DMS53 (cell line): ENCODE data around the gene PRAC2.
"Not testable (repeated sequence)": the region's sequence is repeated elsewhere in the genome, so short reads cannot be mapped to it uniquely, and the experiment has no call there.

Experiments
- DNase-seq: peaks from one replicate; lab custom pipeline; 2025; lab: John Stamatoyannopoulos, UW

PRAC2 gene

DNA sequence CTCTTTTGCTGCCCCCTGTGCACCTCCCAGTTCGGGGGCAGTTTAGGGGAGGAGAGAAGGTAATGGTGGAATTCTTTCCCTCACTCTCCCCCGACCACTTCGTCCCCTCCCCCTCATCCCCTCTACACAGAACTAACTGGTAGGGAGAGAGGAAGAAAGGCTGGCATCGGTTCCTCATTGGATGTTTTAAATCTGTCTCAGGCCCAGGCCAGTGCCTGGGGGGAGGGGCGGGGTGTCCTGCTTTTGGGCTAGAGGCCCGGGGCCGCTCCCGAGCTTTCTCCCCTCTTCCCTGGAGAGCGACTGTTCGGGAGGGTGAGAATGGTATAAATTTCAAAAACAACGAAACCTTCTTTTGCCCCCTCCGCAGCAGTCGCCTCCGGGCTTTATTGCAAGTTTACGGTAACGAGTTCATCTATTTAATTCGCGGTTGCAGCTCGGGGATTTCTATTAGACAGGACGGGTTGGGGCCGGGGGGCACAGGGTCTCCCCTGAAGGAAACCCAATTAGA is at the start of gene PRAC2:
Gene PRAC2 (plus strand): TSS at position 271 of the 508 bp plus-strand sequence. CDS start 1,226 bp downstream, outside the sequence.
- DNase-seq, result no peak

DNA sequence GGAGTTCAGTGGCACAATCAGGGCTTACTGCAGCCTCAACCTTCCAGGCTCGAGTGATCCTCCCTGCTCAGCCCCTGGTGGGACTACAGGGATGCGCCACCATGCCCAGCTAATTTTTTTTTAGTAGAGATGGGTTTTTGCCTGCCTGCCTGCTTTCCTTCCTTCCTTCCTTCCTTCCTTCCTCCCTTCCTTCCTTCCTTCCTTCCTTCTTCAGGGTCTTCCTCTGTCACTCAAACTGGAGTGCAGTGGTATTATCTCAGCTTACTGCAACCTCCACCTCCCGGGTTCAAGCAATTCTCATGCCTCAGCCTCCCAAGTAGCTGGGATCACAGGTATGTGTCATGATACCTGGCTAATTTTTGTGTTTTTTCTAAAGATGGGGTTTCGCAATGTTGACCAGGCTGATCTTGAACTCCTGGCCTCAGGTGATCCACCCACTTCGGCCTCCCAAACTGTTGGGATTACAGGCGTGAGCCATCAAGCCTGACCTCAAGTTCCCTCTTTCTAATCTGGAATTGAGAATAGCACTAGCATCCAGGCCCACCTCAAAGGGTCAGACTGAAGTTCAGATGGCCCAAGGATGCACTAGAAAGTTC is 45.9 kb upstream of the PRAC2 start:
- no peak for DNase-seq

DNA sequence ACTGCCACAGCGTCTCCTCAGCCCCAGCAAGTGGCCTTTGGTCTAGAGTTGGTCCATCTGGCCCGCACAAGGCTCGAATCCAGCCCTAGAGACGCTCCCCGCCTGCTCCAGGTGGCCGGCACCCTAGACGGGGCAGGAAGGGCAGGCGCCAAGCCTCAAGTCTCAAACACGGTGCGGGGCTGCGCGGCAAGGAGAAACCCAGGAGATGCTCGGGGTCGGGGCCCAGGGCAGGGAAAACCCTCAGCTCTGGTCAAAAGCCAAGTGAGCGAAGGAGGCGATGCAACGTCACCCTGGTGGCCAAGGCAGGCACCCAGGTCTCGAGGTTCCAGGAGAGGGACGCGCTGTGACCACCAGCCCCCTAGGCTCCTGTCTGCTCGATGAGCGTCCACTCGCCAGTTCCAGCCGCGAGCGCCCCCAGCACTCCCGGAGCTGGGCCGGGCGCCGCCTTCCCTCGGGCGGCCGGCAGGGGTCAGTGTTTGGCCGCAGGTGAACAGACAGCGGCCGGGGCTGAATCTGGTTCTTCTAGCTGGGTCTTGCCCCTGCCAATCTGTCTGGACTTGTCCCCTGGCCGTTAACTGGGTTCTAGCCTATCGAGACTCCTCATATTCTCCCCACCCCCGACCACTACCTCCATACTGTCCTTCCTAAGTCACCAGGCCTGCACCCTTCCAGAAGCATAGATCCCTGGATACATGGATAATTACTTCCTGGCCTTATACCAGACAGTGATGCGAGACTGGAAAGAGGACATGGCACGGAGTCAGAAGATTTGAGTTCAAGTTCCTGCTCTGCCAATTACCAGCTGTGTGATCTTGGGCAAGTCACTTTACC is 44.6 kb upstream of the PRAC2 start:
- peak; percentile 71 for DNase-seq

DNA sequence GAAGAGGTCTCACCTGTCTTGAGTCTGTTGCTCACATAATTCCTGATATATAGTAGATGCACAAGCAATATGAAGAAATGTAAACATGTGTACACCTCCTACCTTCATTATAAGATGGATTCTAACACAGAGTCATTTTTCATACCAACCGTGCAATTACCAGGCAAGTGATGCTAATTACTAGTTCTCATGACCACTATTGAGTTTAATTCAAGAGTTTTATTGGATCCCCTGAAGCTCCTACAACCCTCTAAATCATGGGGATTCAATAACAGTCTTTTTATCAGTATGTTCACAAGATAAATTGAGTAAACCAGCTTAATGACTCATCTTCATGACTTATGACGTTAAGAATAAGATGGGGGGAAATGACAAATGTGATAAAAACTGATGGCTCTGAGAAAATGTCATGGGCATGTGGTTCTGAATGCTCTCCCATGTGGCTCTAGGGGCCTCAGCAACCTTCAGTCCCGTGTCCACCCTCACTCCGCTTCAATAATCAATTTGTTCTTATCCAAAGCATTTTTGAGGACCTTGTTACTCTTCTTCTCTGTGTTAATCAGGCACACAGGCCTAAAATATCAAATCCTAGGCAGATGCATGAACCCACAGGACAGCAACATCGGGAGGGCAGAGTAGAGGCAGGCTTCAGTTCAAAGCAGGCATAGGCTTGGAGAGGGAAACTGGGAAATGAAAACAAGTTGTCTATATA is 43.4 kb upstream of the PRAC2 start:
- no peak for DNase-seq

DNA sequence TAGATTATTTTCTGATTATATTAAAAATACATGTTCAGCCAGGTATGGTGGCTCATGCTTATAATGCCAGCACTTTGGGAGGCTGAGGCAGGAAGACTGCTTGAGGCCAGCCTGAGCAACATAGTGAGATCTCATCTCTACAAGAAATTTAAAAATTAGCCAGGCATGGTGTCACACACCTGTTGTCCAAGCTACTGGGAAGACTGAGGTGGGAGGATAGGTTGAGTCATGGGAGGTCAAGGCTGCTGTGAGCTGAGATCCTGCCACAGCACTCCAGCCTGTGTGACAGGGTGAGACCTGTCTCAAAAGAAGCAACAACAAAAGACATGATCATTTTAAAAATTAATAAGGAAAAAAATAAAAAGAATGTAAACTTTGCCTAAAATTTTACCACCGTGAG is 41.4 kb upstream of the PRAC2 start:
- no peak for DNase-seq

DNA sequence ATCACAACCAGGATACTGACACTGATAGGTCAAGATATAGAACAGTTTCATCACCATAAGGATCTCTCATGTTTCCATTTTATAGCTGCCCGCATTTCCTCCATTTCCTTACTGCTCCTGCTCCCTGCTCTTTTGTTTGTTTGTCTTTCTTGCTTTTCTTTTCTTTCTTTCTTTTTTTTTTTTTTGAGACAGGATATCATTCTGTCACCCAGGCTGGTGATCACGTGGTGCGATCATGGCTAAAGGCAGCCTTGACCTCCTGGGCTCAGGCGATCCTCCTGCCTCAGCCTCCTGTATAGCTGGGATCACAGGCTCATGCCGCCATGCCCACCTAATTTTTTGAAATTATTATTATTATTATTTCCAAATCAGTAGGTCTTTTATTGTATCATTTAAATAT is 32.3 kb upstream of the PRAC2 start:
- no peak for DNase-seq

DNA sequence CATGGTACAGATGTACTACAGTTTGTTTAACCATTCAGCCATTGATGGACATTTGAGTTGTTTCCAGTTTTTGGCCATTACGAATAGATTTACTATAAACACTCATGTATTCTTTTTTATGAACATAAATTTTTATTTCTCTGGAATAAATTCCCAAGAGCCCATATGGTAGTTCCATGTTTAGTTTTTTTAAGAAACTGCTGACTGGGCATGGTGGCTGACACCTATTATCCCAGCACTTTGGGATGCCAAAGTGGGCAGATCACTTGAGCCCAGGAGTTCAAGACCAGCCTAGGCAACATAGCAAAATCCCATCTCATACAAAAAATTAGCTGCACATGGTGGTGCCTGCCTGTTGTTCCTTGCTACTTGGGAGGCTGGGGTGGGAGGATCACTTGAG is 30.9 kb upstream of the PRAC2 start:
- no peak for DNase-seq

DNA sequence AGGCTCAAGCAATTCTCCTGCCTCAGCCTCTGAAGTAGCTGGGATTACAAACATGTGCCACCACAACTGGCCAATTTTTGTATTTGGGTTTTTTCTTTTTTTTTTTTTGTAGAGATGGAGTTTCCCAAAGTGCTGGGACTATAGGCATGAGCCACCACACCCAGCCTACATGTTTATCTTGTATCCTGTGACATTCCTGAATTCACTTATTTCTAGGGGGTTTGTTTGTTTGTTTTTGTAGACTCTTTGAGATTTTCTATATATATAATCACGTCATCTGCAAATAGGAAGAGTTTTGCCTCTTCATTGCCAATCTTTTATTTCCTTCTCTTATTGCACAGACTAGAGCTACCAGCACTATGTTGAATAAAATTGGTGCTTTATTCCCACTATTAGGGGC is 29.8 kb upstream of the PRAC2 start:
- DNase-seq, result no peak

DNA sequence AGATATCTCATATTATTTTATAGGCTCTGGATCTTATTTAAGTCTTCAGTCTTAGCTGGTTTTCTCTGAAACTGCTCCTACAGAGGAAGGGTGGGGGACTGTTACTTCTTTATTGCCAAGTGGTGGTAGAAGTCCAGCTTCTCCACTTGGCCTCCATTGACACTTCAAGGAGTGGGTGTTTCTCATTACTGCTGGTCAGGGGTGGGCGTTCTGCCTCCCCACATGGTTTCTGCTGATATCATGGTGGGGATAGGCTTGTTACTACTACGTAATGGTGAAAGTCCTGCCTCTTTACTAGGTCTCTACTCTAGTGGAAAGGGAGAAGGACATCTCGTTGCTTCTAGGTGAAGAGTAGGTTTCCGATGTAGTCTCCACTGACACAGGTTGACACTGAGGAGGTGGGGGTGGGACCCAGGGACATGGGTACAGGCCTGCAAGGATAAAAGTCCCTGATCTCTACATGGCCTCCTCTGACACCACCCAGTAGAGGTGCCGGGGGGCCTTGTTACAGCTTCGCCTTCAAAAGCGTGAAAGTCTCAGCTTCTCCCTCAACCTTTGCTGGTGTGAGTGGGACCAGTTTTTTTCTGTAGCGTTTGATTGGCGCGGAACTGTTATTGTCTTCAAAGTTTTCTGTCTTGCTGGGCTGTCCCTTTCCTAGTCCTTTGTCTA is 21.0 kb upstream of the PRAC2 start:
- no peak for DNase-seq

DNA sequence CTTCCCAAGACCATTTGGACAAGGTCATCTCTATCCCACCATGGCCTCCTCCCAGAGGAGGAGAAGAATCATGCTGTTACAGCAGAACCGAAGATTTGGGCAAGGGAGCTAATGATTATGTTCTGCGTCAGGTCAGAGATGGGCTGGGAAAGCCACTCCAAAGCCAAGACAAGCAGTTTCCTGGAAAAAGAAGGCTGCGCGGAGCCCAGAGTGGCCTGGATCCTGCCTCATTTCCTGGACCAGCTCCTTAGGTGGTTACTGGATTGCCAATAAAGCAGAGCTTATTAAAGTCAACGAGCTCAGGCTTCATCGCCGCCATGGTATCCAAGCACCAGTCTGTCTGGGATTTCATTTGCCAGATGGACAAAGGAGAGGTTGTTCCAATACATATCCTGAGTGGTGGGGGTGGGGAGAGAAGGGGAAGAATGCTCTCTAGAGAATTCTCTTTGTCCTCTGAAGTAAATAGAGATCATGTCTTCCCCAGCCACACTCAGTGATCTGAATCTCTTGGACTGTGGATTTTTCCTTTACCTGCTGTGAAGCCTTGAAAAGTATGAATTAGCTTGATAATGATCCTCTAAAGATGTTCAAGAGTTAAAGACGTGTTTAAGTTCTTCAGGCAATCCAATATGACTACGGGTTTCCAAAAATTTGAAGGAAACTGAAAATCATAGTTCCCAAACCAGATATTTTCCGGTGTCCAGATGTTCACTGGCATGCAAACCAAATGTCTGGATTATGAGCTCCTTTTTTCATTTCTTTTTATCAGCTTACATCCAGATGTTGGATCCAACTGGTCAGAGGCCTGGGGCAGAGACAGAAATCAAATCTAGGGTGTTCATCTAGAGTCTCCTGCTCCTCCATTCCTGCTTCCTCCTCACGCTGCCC is 18.4 kb upstream of the PRAC2 start:
- DNase-seq, result no peak

DNA sequence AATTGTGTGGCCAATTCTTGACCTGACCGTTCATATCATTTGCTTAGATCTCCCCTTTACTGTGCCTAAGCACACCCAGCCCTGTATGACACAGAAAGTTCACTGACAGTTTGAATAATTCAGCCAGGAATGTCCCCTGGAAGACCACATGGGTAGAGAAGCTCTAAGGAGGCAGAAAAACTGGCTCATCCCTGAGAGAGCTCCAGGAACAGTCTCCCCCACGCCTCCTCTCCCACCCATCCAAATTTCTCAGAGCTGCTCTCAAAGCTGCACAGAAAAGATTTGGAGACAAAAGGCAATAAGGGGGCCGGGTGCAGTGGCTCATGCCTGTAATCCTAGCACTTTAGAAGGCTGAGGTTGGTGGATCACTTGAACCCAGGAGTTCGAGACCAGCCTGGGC is 11.9 kb upstream of the PRAC2 start:
- DNase-seq, result no peak

DNA sequence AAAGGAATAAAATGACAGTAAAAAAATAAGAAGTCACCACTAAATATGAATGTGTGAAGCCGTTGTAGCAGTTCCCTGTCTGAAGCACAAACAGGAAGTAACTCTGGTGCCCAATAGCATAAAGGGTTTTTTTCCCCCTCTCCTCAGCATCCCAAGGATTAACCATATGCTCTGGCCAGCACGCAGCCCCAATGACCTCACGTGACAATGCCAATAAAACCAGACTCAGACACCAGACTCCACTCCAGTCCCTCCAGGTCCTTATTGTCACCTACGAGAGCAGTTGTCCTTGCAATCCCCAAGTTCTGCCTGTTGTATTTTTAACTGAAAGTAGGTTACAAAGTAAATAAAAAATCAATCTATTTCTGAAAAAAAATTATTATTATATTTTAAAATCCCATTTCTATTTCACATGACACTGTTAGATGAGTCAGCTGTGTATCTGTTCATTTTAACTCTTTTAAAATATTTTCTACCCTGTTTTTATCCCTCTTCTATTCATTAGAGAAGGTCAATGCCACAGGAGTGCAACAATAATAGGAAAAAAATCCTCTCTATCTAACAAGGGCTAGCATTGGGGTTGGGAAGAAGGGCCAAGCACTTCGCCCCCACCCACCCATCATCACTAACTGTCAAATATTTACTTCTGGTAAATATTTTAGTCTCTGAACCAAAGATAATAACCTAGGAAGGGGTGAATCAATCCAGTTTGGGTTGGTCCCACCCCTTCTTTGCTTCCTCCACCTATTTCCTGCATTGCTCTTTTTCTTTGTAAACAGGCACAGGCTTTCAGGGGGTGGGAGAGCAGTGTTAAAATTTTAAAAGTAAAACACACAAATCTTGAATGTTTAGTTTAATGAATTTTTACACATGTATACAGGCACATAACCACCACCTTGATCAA is 7.2 kb upstream of the PRAC2 start:
- DNase-seq, result no peak

DNA sequence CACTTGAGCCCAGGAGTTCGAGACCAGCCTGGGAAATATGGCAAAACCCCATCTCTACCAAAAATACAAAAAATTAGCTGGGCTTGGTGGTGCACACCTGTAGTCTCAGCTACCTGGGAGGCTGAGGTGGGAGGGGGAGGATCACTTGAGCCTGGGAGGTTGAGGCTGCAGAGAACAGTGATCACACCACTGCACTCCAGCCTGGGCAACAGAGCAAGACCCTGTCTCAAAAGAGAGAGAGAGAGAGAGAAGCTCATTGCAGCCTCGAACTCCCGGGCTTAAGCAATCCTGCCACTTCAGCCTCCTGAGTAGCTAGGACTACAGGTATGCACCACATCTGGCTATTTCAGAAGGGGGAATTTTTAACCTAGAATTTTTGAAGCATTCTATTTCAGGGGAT is 6.4 kb upstream of the PRAC2 start:
- not testable (repeated sequence) for DNase-seq

DNA sequence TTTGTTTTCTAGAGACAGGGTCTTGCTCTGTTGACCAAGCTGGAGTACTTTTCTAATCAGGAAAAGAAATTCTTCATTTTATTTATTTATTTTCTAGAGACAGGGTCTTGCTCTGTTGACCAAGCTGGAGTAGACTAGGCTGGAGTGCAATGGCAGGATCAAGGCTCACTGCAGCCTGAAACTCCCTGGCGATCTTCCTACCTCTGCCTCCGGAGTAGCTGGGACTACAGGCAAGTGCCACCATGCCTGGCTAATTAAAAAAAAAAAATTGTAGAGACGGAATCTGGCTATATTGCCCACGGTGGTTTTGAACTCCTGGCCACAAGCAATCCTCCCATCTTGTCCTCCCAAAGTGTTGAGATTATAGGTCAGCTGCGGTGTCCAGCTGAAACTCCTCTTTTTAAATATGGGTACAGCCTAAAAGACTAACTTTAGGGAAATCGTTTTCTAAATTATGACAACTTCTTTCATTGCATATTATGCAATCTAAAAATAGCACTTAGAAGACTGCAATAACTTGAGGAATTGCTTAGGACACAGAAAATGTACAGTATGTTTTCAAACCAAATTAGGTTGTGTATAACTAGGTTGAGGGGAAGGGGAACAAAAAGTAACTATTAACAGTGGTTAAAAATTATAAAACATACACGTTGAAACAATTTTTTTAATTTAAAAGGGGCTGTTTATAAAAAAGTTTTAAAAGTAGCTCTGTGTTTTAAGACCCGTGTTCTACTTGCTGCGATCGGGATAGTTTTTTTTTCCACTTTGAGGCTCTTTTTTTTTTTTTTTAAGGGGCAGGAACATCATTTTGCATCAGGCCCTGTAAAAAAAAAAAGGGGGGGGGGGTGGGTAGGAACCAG is 5.4 kb upstream of the PRAC2 start:
- no peak for DNase-seq

DNA sequence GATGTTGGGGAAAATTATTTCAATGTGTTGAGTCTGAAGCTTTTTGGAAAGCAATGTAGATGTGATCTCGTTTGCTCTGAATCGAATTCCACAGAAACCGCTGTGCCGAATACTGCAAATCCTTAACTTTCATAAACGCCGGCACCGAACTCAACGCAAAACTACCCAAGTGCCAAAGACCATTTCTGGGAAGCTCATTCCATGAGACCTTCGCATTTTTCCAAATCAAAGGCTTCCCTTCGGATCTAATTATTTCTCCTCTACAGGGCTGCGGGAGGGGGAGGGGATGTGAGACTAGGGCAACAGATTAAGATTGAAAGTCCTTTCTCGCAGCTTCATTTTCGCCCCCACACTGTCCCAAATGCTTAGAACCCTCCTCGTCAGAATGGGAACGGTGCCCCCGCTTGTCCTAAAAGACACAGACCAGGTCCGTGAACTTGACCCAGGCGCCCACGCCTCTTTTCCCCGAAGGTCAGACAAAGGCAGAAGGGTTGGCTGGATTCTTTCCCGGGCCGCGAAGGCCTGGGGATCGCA is 4.7 kb upstream of the PRAC2 start:
- DNase-seq, result no peak

DNA sequence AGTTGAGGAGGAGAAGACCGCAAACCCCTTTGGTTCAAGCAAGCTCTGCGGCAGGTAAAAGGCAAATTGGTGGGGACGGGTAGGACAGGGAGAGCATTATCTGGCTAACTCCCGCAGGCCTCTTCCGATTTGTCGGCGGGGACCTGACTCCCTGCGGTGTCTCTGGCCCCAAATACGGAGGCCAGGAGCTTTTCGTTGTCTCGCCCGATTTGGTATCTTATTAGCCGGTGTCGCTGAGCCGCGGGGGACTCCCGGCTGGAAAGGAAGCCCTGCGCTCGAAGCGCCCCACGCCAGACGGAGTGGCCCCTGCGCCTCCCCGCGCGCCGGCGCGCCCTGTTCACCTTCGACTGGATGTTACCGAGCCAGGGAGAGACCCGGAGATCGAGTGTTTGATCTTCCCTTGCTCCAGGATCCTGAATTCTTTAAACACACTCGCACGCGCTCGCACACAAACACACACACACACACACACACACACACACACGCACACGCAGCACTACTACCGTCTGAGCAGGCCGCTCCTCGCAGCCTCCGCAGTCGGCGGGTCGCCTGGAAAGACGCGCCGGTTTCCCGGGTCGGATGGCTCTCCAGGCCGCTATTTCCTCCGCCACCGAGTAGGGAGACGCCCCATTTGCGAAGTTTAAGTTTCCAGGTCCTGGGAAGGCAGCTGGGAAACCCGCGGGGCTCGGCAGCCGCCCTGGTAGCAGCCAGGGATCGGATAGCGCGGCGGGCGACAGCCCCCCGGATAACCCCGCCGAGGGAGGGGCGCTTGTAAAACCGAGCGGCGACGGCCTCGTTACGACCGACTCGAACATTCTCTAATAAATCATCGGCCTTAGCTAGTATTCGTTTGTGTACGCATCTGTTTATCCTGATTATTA is 4.0 kb upstream of the PRAC2 start:
- no peak for DNase-seq

DNA sequence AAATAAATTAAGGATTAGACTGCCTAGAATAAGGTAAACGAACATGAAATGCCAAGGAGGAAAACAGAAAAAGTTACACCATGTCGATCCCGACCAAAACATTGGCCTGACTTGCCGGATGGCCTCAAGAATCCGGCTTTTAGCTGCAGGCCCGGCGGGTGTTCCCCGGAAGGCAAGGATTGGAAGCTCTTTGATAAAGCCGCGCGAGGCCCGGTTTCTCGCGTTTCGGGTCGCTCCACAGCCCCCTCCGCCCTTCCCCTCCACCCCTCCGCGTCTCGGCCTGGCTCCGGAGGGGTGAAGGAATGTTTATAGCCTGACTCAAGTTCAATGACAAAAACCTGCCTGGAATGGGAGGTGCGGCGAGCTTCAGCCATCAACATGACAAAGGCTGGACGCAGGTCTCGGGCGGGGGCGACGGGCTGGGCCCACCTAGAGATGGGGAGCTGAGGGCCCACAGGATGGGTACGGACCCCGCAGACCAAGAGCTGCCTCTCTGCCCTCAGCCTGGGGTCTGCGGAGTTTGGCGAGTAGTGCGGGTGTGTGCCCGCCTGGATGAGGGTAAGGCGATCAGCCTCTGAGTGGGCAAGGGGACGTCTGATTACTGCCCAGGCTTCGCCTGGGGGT is 3.2 kb upstream of the PRAC2 start:
- no peak for DNase-seq
